GM21447 (cell line): Measurements from ENCODE around the gene CMTM1.
"Not testable (repeated sequence)": the region's sequence is repeated elsewhere in the genome, so short reads cannot be mapped to it uniquely, and the experiment has no call there.

Source experiments
- ATAC-seq: cut with Tn5 transposase; IDR thresholded peaks from one replicate; pipeline ENCODE4 v1.9.1; 2021; ENCODE audit not compliant: unreplicated experiment

The CMTM1 gene

GRCh38 chr16:66588981-66589713 lies 22.9 kb downstream of the CMTM1 start:
- ATAC-seq: peak; percentile 73

GRCh38 chr16:66590322-66590721 lies 24.1 kb downstream of the CMTM1 start:
- ATAC-seq: no peak

- no peak for ATAC-seq
Observed at GRCh38 chr16:66591018-66591417, 24.8 kb downstream of the CMTM1 start.

- ATAC-seq: no peak
Observed at GRCh38 chr16:66592241-66592640, 26.0 kb downstream of the CMTM1 start.

- ATAC-seq: no peak
Observed at GRCh38 chr16:66592814-66593213, 26.6 kb downstream of the CMTM1 start.

- ATAC-seq: no peak
Observed at GRCh38 chr16:66594739-66595138, 28.5 kb downstream of the CMTM1 start.

GRCh38 chr16:66596559-66596958 lies 30.3 kb downstream of the CMTM1 start:
- not testable (repeated sequence) for ATAC-seq

- ATAC-seq: no peak
Observed at GRCh38 chr16:66596986-66597848, 31.0 kb downstream of the CMTM1 start.

- ATAC-seq: no peak
Observed at GRCh38 chr16:66598111-66598510, 31.9 kb downstream of the CMTM1 start.

- no peak for ATAC-seq
Observed at GRCh38 chr16:66599726-66600125, 33.5 kb downstream of the CMTM1 start.

GRCh38 chr16:66600477-66600876 lies 34.2 kb downstream of the CMTM1 start:
- no peak for ATAC-seq

GRCh38 chr16:66601471-66601870 lies 35.2 kb downstream of the CMTM1 start:
- no peak for ATAC-seq

- no peak for ATAC-seq
Observed at GRCh38 chr16:66603537-66604375, 37.5 kb downstream of the CMTM1 start.

GRCh38 chr16:66604376-66605176 lies 38.3 kb downstream of the CMTM1 start, which contains the start of gene CMTM3:
CMTM3 (plus strand) TSS chr16:66604704; CDS start chr16:66604806, 102 bp downstream.
- peak; percentile 34 for ATAC-seq

GRCh38 chr16:66605177-66605978 lies 39.1 kb downstream of the CMTM1 start:
- ATAC-seq: no peak

GRCh38 chr16:66605979-66606751 lies 39.9 kb downstream of the CMTM1 start:
- peak; percentile 66 for ATAC-seq

- ATAC-seq: no peak
Observed at GRCh38 chr16:66608241-66609138, 42.3 kb downstream of the CMTM1 start.

GRCh38 chr16:66609139-66609510 lies 42.9 kb downstream of the CMTM1 start:
- ATAC-seq: no peak
